NCI-H82 treated with DMSO at 0.1 percent for 48 hours (cell line): ENCODE results near the gene GNB3.

Source experiments
- DNase-seq: peaks from one replicate; lab custom pipeline; 2025; ENCODE audit not compliant: unreplicated experiment; lab: John Stamatoyannopoulos, UW

Gene GNB3

GRCh38 chr12:6836851-6837250 lies 3.9 kb upstream of the GNB3 start:
- no peak for DNase-seq

GRCh38 chr12:6837370-6838060 lies 3.2 kb upstream of the GNB3 start:
- no peak for DNase-seq

- DNase-seq, result no peak
Measured at GRCh38 chr12:6838854-6839253, 1.9 kb upstream of the GNB3 start.

GRCh38 chr12:6839482-6840201 lies 1.1 kb upstream of the GNB3 start:
- DNase-seq, result peak; percentile 99

- DNase-seq, result peak; percentile 100
Measured at GRCh38 chr12:6840330-6840729, 395 bp upstream of the GNB3 start.

- no peak for DNase-seq
Measured at GRCh38 chr12:6842075-6842474, 1.4 kb downstream of the GNB3 start.

GRCh38 chr12:6843118-6843902 lies 2.6 kb downstream of the GNB3 start:
- peak; percentile 15 for DNase-seq

DNA sequence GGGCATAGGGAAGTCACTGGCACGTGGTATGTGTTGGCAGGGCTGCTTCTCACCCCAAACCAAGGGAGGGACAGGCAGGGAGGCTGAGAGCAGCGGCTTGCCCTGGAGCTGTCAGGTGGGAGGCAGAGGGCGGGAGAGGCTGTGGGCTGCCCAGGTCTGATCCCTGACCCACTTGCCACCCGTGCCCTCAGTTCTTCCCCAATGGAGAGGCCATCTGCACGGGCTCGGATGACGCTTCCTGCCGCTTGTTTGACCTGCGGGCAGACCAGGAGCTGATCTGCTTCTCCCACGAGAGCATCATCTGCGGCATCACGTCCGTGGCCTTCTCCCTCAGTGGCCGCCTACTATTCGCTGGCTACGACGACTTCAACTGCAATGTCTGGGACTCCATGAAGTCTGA lies 4.7 kb downstream of the GNB3 start:
- no peak for DNase-seq

DNA sequence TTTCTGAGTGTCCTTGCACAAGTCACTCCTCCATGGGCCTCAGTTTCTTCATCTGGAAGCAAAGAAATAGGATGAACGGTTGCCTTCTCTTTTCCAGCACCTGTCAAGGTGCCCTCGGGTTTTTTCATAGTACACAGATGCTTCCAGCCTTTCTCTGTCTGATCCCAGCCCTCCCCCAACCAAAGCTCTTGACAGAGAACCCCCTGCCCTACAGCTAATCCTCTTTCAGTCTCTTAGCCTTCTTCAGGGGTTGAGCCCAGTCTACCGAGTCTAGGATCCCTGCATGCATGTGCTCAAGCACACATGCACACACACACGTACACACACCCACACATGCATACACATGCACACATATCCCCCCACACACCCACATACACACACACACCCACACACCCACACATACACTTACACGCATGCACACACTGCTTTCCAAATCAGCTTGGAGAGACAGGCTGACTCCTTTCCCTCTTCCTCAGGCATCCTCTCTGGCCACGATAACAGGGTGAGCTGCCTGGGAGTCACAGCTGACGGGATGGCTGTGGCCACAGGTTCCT lies 5.7 kb downstream of the GNB3 start:
- peak; percentile 93 for DNase-seq

DNA sequence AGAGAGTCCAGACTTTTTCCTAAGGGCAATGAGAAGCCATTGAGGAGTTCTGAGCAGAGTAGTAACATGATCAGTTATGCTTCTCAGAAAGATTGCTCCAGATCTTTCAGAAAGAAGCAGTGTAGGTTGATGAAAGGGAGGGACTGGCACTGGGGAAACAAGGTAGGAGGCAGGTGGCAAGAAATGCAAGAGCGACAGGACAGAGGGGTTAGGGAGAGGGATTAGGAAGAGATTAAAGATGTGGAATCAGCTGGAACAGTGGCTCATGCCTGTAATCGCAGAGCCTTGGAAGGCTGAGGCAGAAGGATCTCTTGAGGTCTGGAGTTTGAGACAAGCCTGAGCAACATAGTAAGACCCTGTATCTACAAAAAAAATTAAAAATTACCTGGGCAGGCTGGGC lies 7.0 kb downstream of the GNB3 start:
- peak; percentile 96 for DNase-seq

- no peak for DNase-seq
Measured at GRCh38 chr12:6849427-6849826, 8.7 kb downstream of the GNB3 start.

GRCh38 chr12:6849976-6850560 lies 9.3 kb downstream of the GNB3 start:
- DNase-seq, result no peak

GRCh38 chr12:6850796-6851152 lies 10.0 kb downstream of the GNB3 start:
- no peak for DNase-seq

DNA sequence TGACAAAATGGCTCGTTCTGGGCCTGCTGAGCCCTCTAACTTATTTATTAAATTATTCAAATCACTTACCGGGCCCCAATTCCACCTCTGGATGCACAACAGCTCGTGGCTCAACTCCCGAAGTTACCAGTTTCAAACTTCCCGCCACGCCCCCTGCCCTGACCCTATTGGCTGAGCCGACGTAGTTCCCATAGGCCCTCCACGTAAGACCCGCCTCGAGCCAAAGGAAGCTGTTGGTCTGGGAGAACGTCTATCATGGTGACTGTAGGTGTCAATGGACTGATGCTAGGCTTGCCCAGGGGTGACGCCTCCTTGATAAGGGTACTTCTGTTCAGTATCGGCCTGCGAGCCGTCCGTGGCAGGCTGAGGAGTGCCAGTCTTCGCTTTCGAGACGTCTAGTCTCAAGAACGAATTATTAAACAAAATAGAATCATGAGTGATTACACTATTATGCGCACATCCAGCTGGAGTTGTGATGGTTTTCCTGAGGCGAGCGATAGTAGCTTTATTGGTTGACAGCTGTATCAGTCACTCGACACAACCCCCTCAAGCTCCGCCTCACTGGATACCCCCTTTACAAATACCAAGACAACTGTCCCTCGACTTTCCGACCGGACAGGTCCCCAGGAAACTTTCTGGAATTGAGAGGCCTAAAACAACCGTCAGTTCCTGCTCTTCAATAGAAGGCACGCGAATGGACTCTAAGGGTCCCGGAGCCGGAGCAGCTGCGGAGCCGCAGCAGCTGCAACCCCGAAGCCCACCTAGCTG lies 10.6 kb downstream of the GNB3 start, which contains the start of gene CDCA3:
TSS of gene CDCA3 (minus strand) at position 134 of the 768 bp plus-strand sequence. CDS start 334 bp downstream, outside the sequence.
- peak; percentile 99 for DNase-seq

DNA sequence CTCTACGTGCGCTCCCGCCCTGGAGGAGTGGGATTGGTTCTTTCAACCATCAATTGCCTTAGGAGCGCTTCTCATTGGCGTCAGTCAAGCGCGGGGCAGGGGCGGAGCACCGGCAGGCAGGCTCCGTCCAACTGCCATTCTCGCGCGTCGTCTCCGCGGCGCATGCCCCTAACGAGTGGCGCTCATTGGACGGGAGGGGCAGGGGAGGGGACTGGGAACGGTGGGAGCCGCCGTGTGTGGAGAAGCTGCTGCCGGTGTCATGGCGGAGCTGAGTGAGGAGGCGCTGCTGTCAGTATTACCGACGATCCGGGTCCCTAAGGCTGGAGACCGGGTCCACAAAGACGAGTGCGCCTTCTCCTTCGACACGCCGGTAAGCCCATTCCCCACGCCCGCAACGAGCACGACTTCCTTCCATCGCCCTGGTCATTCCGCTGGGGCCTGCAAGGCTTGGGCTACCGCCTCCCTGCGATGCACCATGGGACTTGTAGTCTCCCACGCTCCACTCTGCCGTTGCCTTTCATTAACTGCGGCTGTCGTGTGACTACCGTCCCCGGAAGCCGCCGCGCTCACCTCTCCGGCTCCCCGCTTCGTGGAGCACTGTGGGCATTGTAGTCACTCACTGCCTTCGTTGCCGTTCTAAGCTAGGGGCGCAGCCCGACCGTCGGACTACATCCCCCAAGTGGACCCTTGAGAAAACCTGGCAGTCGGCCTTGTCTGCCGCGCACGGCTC lies 11.4 kb downstream of the GNB3 start, which contains the start of gene USP5:
TSS of gene USP5 (plus strand) at position 230 of the 730 bp plus-strand sequence. CDS start at position 260, 30 bp downstream.
- peak; percentile 98 for DNase-seq

DNA sequence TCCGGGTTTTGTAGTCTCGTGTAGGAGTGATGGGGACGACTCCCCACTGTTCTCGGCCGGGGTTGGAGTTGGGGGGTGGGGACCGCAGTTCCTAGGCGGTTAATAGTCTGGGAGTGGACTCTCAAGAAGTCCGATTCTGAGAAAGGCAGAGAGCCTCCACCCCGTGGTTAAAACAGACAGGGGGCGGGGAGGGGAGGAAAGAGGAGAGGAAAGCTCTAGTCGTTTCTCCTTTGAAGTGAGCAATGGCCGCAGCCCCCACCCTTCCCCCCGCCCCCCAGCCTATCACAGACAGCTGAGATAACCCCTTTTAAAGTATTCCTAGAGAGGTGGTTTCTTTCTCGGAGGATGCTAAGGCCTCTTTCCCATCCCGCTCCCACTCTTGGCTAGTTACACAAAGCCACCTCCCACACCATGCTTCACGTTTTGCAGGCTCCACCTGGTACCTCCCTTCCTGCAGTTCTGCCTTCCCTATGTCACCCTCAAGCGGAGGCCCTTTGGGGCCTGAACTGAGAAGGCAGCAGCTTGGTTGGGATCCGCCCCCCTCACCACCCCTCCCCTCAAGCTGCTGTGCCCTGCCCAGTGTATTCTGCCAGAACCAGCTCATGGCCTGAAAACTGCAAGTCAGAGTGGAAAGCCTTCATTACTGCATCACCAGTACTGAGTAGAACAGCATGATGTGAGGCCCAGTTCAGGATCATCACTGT lies 12.1 kb downstream of the GNB3 start:
- no peak for DNase-seq

DNA sequence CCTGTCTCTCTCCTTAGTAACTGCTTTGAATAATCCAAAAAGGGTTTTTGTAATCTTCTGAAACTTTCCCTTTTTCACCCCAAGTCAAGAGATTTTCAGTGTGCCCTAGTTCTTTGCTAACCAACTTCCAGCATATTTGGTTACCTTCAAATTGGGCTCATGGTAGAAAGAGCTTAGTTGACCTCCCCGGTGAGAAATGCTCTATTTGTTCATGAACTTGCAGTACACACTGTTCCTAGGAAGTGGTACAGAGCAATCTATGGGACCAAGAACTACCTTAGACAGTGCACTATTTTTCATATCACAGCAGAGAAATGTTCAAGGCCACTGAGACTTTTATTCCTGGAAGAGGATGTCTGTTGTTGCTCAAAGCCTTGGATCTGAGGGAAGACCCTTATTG lies 12.9 kb downstream of the GNB3 start:
- no peak for DNase-seq

DNA sequence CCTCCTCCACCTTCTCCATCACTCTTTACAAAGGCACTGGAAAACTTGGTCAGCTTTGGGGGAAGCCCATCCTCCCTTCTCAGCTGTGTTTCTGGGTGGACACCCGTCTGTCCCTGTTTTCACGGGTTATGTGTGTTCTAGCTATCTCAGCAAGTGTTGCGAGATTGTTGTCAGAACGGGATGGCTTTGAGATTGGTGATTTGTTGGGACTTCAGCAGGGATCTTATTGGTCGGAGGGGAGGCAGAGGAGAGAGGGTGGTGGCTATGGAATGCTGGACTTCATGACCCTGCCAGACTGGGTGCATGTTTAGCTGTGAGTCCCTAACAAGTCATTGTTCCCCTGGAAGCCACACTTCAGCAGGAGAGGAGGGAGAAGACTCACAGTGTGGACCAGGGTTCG lies 13.3 kb downstream of the GNB3 start:
- no peak for DNase-seq

- no peak for DNase-seq
Measured at GRCh38 chr12:6855322-6855721, 14.6 kb downstream of the GNB3 start.
